SK-N-SH (cell line): ENCODE results near the gene TMEM131L. TPM values are rescaled to one million over a fixed set of nuclear protein-coding genes. Genes with fewer than 3 reads are reported as not detected.

Experiments used
- CTCF ChIA-PET: fragments of 300-600, 350-600 bp; formaldehyde crosslinking; extraction: SDS; loops from one replicate; lab custom pipeline; 2021; lab: Yijun Ruan, JAX
- POLR2A ChIA-PET: fragments of 350-600 bp; sonication (Branson Sonifier 250); formaldehyde crosslinking; extraction: SDS; loops from one replicate; lab custom pipeline; 2020; ENCODE audit warnings: antibody characterized with exemption, inconsistent platforms; lab: Yijun Ruan, JAX
- DNase-seq: peaks from one replicate; pipeline ENCODE4 v3.0.0; 2012
- H2AFZ ChIP-seq: fragments of 200-600 bp; sonication (generic); 2 replicates; pipeline ENCODE4 v1.8.1; 2016; ENCODE audit warnings: antibody characterized with exemption, mild to moderate bottlenecking, low read depth
- H3F3A ChIP-seq: fragments of 200-600 bp; sonication (generic); replicated peaks from 2 replicates; pipeline ENCODE3; 2016; ENCODE audit warnings: antibody characterized with exemption, mild to moderate bottlenecking; ENCODE audit not compliant: insufficient read depth
- H3K27ac ChIP-seq, 2 experiments: fragments of 200-500 bp in 1 of 2; fragments of 200-600 bp in 1 of 2; sonication (Bioruptor generic) in 1 of 2; sonication (generic), shearing (Covaris generic) in 1 of 2; 2 replicates each; pipeline versions ENCODE4 v1.5.1 to v1.6.1; 2014 to 2016; ENCODE audit warnings: low read depth in 2 of 2, inconsistent platforms in 1 of 2, low read length in 1 of 2, mild to moderate bottlenecking in 1 of 2, mixed read lengths in 1 of 2
- H3K27me3 ChIP-seq: fragments of 200-600 bp; sonication (generic), shearing (Covaris generic); 2 replicates; pipeline ENCODE4 v1.6.1; 2016; ENCODE audit warnings: mixed run types; ENCODE audit not compliant: insufficient read depth
- H3K36me3 ChIP-seq, 2 experiments: fragments of 200-500 bp in 1 of 2; fragments of 200-600 bp in 1 of 2; sonication (Bioruptor generic) in 1 of 2; sonication (generic) in 1 of 2; replicated peaks in 1 of 2; 2 replicates each; pipeline versions ENCODE3 to v1.5.1; 2014 to 2016; ENCODE audit warnings: low read length in 1 of 2, mild to moderate bottlenecking in 1 of 2; ENCODE audit not compliant: insufficient read depth in 2 of 2, control insufficient read depth in 1 of 2
- H3K4me1 ChIP-seq, 2 experiments: fragments of 200-500 bp in 1 of 2; fragments of 200-600 bp in 1 of 2; sonication (Bioruptor generic) in 1 of 2; sonication (generic), shearing (Covaris generic) in 1 of 2; 2 replicates each; pipeline versions ENCODE4 v1.5.1 to v1.6.1; 2014 to 2016; ENCODE audit warnings: low read depth in 1 of 2, low read length in 1 of 2, mixed run types in 1 of 2; ENCODE audit not compliant: insufficient read depth in 2 of 2, control insufficient read depth in 1 of 2
- H3K4me2 ChIP-seq: fragments of 200-600 bp; sonication (generic), shearing (Covaris generic); 2 replicates; pipeline ENCODE4 v1.6.1; 2017; ENCODE audit warnings: mixed run types
- H3K4me3 ChIP-seq, 2 experiments: fragments of 200-500 bp in 1 of 2; fragments of 200-600 bp in 1 of 2; sonication (Bioruptor generic) in 1 of 2; sonication (generic), shearing (Covaris generic) in 1 of 2; 2 replicates each; pipeline versions ENCODE4 v1.5.1 to v1.8.1; 2014 to 2016; ENCODE audit warnings: low read depth in 2 of 2, inconsistent platforms in 1 of 2, low read length in 1 of 2, mild to moderate bottlenecking in 1 of 2, mixed read lengths in 1 of 2, moderate library complexity in 1 of 2
- H3K79me2 ChIP-seq: fragments of 200-600 bp; sonication (generic); 2 replicates; pipeline ENCODE4 v1.8.1; 2017; ENCODE audit warnings: mild to moderate bottlenecking; ENCODE audit not compliant: insufficient read depth
- H3K9ac ChIP-seq: fragments of 200-600 bp; sonication (generic); 2 replicates; pipeline ENCODE4 v1.6.1; 2017; ENCODE audit warnings: mixed run types
- H3K9me2 ChIP-seq: fragments of 200-600 bp; sonication (generic); 2 replicates; pipeline ENCODE4 v1.6.1; 2017; ENCODE audit warnings: mixed run types
- H3K9me3 ChIP-seq: fragments of 200-600 bp; sonication (generic); 2 replicates; pipeline ENCODE4 v1.6.1; 2017; ENCODE audit warnings: mixed run types, mild to moderate bottlenecking, moderate library complexity
- H4K20me1 ChIP-seq: fragments of 200-600 bp; sonication (generic); 2 replicates; pipeline ENCODE4 v1.6.1; 2017; ENCODE audit warnings: mild to moderate bottlenecking, mixed run types; ENCODE audit not compliant: insufficient read depth
- CHD2 ChIP-seq: fragments of 150-350 bp; IDR thresholded peaks from 2 replicates; pipeline ENCODE4 v1.6.1; 2018; ENCODE audit warnings: low read length; ENCODE audit not compliant: partially characterized antibody
- ELF1 ChIP-seq: IDR thresholded peaks from 2 replicates; pipeline ENCODE4 v1.4.0; 2012
- EP300 ChIP-seq, 2 experiments: IDR thresholded peaks; 2 replicates each; pipeline versions ENCODE4 v1.4.0 to v1.6.1; 2012; ENCODE audit warnings: borderline replicate concordance in 1 of 2, low read depth in 1 of 2, low read length in 1 of 2
- EZH2phosphoT487 ChIP-seq: fragments of 200-600 bp; sonication (generic); IDR thresholded peaks from 2 replicates; pipeline ENCODE4 v1.6.1; 2017; ENCODE audit warnings: low read depth, mixed run types, mild to moderate bottlenecking, antibody characterized with exemption, moderate library complexity, borderline replicate concordance
- FOSL2 ChIP-seq: IDR thresholded peaks from 2 replicates; pipeline ENCODE4 v1.4.0; 2012; ENCODE audit warnings: low read depth, mild to moderate bottlenecking, moderate library complexity, borderline replicate concordance
- FOXM1 ChIP-seq: IDR thresholded peaks from 2 replicates; pipeline ENCODE4 v1.4.0; 2012; ENCODE audit warnings: low read depth, mild to moderate bottlenecking
- GABPA ChIP-seq: IDR thresholded peaks from 2 replicates; pipeline ENCODE4 v1.4.0; 2012; ENCODE audit warnings: low read depth, mild to moderate bottlenecking
- JUND ChIP-seq: IDR thresholded peaks from 2 replicates; pipeline ENCODE4 v1.4.0; 2012
- MEF2A ChIP-seq: IDR thresholded peaks from 2 replicates; pipeline ENCODE4 v1.4.0; 2012; ENCODE audit warnings: low read depth, borderline replicate concordance
- MXI1 ChIP-seq: IDR thresholded peaks from 2 replicates; pipeline ENCODE4 v1.6.1; 2012; ENCODE audit warnings: mild to moderate bottlenecking, low read depth, low read length, improper control_type of control experiment
- NFIC ChIP-seq: IDR thresholded peaks from 2 replicates; pipeline ENCODE4 v1.4.0; 2012; ENCODE audit warnings: borderline replicate concordance
- NRF1 ChIP-seq: IDR thresholded peaks from 2 replicates; pipeline ENCODE4 v1.6.1; 2012; ENCODE audit warnings: low read depth, mild to moderate bottlenecking, low read length
- RCOR1 ChIP-seq: fragments of 150-350 bp; IDR thresholded peaks from 2 replicates; pipeline ENCODE4 v1.6.1; 2017; ENCODE audit warnings: antibody characterized with exemption, low read length
- REST ChIP-seq: IDR thresholded peaks from 2 replicates; pipeline ENCODE4 v1.6.1; 2012; ENCODE audit warnings: mild to moderate bottlenecking, low read depth, low read length, moderate library complexity
- RFX5 ChIP-seq: IDR thresholded peaks from 2 replicates; pipeline ENCODE4 v1.6.1; 2012; ENCODE audit warnings: mild to moderate bottlenecking, improper control_type of control experiment, low read length
- RXRA ChIP-seq: IDR thresholded peaks from 2 replicates; pipeline ENCODE4 v1.4.0; 2012; ENCODE audit warnings: low read depth, mild to moderate bottlenecking, borderline replicate concordance
- SMC3 ChIP-seq: IDR thresholded peaks from 2 replicates; pipeline ENCODE4 v1.6.1; 2012; ENCODE audit warnings: low read depth, low read length, improper control_type of control experiment
- TAF1 ChIP-seq: IDR thresholded peaks from 2 replicates; pipeline ENCODE4 v1.6.1; 2012; ENCODE audit warnings: low read depth, mild to moderate bottlenecking, low read length, moderate library complexity, borderline replicate concordance
- TEAD4 ChIP-seq: IDR thresholded peaks from 2 replicates; pipeline ENCODE4 v1.4.0; 2012; ENCODE audit warnings: mild to moderate bottlenecking, borderline replicate concordance; ENCODE audit not compliant: insufficient read depth
- USF1 ChIP-seq: IDR thresholded peaks from 2 replicates; pipeline ENCODE4 v1.4.0; 2012; ENCODE audit warnings: low read depth, borderline replicate concordance
- USF2 ChIP-seq: fragments of 150-350 bp; IDR thresholded peaks from 2 replicates; pipeline ENCODE4 v1.6.1; 2017; ENCODE audit warnings: antibody characterized with exemption, low read length, low read depth, borderline replicate concordance
- WGBS: methylation state at CpG from one replicate; pipeline ENCODE4 v1.1.6; 2017; ENCODE audit warnings: low lambda C conversion rate; 5-methylcytosine and 5-hydroxymethylcytosine counted together
- polyA plus RNA-seq, 3 experiments: library from polyadenylated mRNA; depleted of rRNA; stranded (reverse); fragments of >200 nt; gene quantifications; 2 replicates each; pipeline ENCODE4 v1.2.3, GENCODE V29; 2012

The TMEM131L gene
- polyA plus RNA-seq, 1 of the 3 experiments (the other 2 are of a cell fraction), result 6.2 TPM

GRCh38 chr4:153546280-153546679 is 80.1 kb downstream of the TMEM131L start:
- CTCF ChIA-PET, result interaction anchor here (1.1 to 1.6 kb wide), 2 partner anchors 10 to 152 kb away, joined by 3 to 4 read pairs; no protein-coding TSS in a partner anchor
- no peaks in the 10 kb centered on the region for H4K20me1 ChIP-seq
- no peaks in the 10 kb centered on the region for H3K27me3 ChIP-seq
- H2AFZ ChIP-seq, result no peak overlapping the region
- peaks cover 0 to 10% of the 10 kb centered on the region in 2 experiments; a peak in 2 of 4 replicates for H3K4me1 ChIP-seq
- no peak overlapping the region for H3K4me3 ChIP-seq
- 97% methylated on average over 3 of the region's 3 CpGs for WGBS
- TF ChIP-seq FOSL2, result no peak
- no peak for TF ChIP-seq CHD2
- no peak for TF ChIP-seq USF2
- TF ChIP-seq RXRA, result no peak
- no peak for TF ChIP-seq GABPA
- no peak for TF ChIP-seq EZH2phosphoT487
- no peak for TF ChIP-seq MEF2A
- H3K9ac ChIP-seq, result no peak overlapping the region
- POLR2A ChIA-PET, result no interaction called here
- no peaks in the 10 kb centered on the region for H3K79me2 ChIP-seq
- H3K9me3 ChIP-seq, result no peaks in the 10 kb centered on the region
- H3K36me3 ChIP-seq, result peaks cover 0 to 3% of the 10 kb centered on the region in 2 experiments
- H3K27ac ChIP-seq, result no peak overlapping the region
- H3K4me2 ChIP-seq, result no peak overlapping the region
- DNase-seq, result no peak
- H3F3A ChIP-seq, result peaks cover 9% of the 10 kb centered on the region
- H3K9me2 ChIP-seq, result no peaks in the 10 kb centered on the region

- Histone ChIP-seq H3K4me1 (peaks cover 0 to 4% of the 10 kb centered on the region in 2 experiments; a peak in 1 of 4 replicates), H3K4me3 (no peak overlapping the region), H4K20me1 (no peaks in the 10 kb centered on the region), H2AFZ (no peak overlapping the region), H3K9ac (no peak overlapping the region), H3F3A (peaks cover 8% of the 10 kb centered on the region), H3K9me3 (no peaks in the 10 kb centered on the region), H3K9me2 (no peaks in the 10 kb centered on the region), H3K4me2 (no peak overlapping the region), H3K27me3 (no peaks in the 10 kb centered on the region), H3K36me3 (peaks cover 0 to 3% of the 10 kb centered on the region in 2 experiments), H3K27ac (no peak overlapping the region), H3K79me2 (no peaks in the 10 kb centered on the region)
- WGBS, result 90% methylated on average over 5 of the region's 5 CpGs
- CTCF ChIA-PET, result interaction anchor here (0.7 to 2.5 kb wide), 4 partner anchors 12 to 405 kb away, joined by 3 to 10 read pairs (median 4); partner anchors contain the start of gene MND1
- TF ChIP-seq USF1 (no peak), RFX5 (no peak), ELF1 (no peak), JUND (no peak), SMC3 (no peak), USF2 (no peak), NFIC (no peak), RXRA (no peak), RCOR1 (no peak), EZH2phosphoT487 (no peak), MEF2A (no peak), EP300 (IDR thresholded peaks at IDR 0.05; ENCODE audit: borderline replicate concordance in 1 of 2, low read depth in 1 of 2, low read length in 1 of 2) (no peak), FOXM1 (no peak), REST (no peak), MXI1 (no peak), TEAD4 (no peak), NRF1 (no peak), TAF1 (no peak)
- POLR2A ChIA-PET, result no interaction called here
- DNase-seq, result no peak
Measured at GRCh38 chr4:153547520-153547919, 81.4 kb downstream of the TMEM131L start.
